Calu3 (cell line): ENCODE measurements around the gene GABARAPL2. TPM values are rescaled to one million over a fixed set of nuclear protein-coding genes. Genes with fewer than 3 reads are reported as not detected.

Experiments used
- BruUV-seq: library from RNA; stranded (reverse); fragments of 400-500 nt; replicated peaks from 2 replicates; lab custom pipeline; 2021; lab: Mats Ljungman, UMichigan
- CTCF ChIA-PET: fragments of 300-600 bp; sonication (Branson Sonifier 250); formaldehyde crosslinking; loops from one replicate; lab custom pipeline; 2022; ENCODE audit warnings: antibody characterized with exemption; lab: Charles Lee
- DNase-seq: peaks from one replicate; pipeline ENCODE4 v3.0.0; 2022
- H3K27ac Mint-ChIP-seq: one replicate; pipeline ENCODE4 v1.8.0; 2022; ENCODE audit warnings: mixed read lengths; ENCODE audit not compliant: unreplicated experiment
- H3K27me3 Mint-ChIP-seq: one replicate; pipeline ENCODE4 v1.8.0; 2022; ENCODE audit warnings: mixed read lengths; ENCODE audit not compliant: unreplicated experiment
- H3K36me3 Mint-ChIP-seq: one replicate; pipeline ENCODE4 v1.8.0; 2022; ENCODE audit warnings: mild to moderate bottlenecking, moderate library complexity, mixed read lengths; ENCODE audit not compliant: insufficient read depth, unreplicated experiment
- H3K4me1 Mint-ChIP-seq: one replicate; pipeline ENCODE4 v1.8.0; 2022; ENCODE audit warnings: mild to moderate bottlenecking, low read depth, mixed read lengths; ENCODE audit not compliant: unreplicated experiment
- H3K4me3 Mint-ChIP-seq: one replicate; pipeline ENCODE4 v1.8.0; 2022; ENCODE audit warnings: mild to moderate bottlenecking, low read depth, moderate library complexity, mixed read lengths; ENCODE audit not compliant: unreplicated experiment
- H3K9me3 Mint-ChIP-seq: one replicate; pipeline ENCODE4 v1.8.0; 2022; ENCODE audit warnings: low read depth, mixed read lengths; ENCODE audit not compliant: unreplicated experiment
- CTCF ChIP-seq: fragments of 200-600 bp; IDR thresholded peaks from one replicate; pipeline ENCODE4 v1.8.0; 2022; ENCODE audit warnings: antibody characterized with exemption; ENCODE audit not compliant: unreplicated experiment
- intact Hi-C: fragments of 100-400 bp; cut with micrococcal nuclease; formaldehyde crosslinking; loops from one replicate; pipeline ENCODE4 v1.10.0; 2022; ENCODE audit not compliant: unreplicated experiment
- total RNA-seq: library from RNA; stranded (reverse); gene quantifications from 2 replicates; pipeline ENCODE4 v1.2.3, GENCODE V29; 2022

Gene GABARAPL2
- total RNA-seq, 1 experiment from 2014 or later = 112 TPM

GRCh38 chr16:75614066-75614897, 48.1 kb downstream of the GABARAPL2 start:
- H3K4me3 Mint-ChIP-seq = no peak overlapping the region
- BruUV-seq = no TSS peak
- no peak for TF ChIP-seq CTCF
- CTCF ChIA-PET = interaction anchor here (0.6 kb wide), 1 partner anchor 31 kb away, joined by 3 read pairs; no protein-coding TSS in a partner anchor
- H3K4me1 Mint-ChIP-seq = no peaks in the 10 kb centered on the region
- DNase-seq = no peak
- peaks cover 48% of the 10 kb centered on the region for H3K36me3 Mint-ChIP-seq
- no peak overlapping the region for H3K27ac Mint-ChIP-seq
- H3K27me3 Mint-ChIP-seq = no peaks in the 10 kb centered on the region
- intact Hi-C loops = no loop called here
- H3K9me3 Mint-ChIP-seq = no peaks in the 10 kb centered on the region

- intact Hi-C loops = loop anchor here (5.0 kb wide), 1 partner anchor 48 kb away; the partner anchor contains the start of gene GABARAPL2
- no peaks in the 10 kb centered on the region for H3K4me1 Mint-ChIP-seq
- H3K4me3 Mint-ChIP-seq = no peak overlapping the region
- H3K9me3 Mint-ChIP-seq = no peaks in the 10 kb centered on the region
- peaks cover 58% of the 10 kb centered on the region for H3K36me3 Mint-ChIP-seq
- CTCF ChIA-PET = interaction anchor here (0.6 kb wide), 1 partner anchor 92 kb away, joined by 3 read pairs; no protein-coding TSS in a partner anchor
- H3K27ac Mint-ChIP-seq = no peak overlapping the region
- no peak for TF ChIP-seq CTCF
- no peak for DNase-seq
- H3K27me3 Mint-ChIP-seq = no peaks in the 10 kb centered on the region
- BruUV-seq = no TSS peak
Measured at GRCh38 chr16:75615619-75616018, 49.4 kb downstream of the GABARAPL2 start.

GRCh38 chr16:75616521-75617010, 50.4 kb downstream of the GABARAPL2 start:
- H3K4me3 Mint-ChIP-seq = no peak overlapping the region
- CTCF ChIA-PET = no interaction called here
- no peak for DNase-seq
- H3K4me1 Mint-ChIP-seq = no peaks in the 10 kb centered on the region
- no peaks in the 10 kb centered on the region for H3K9me3 Mint-ChIP-seq
- H3K27ac Mint-ChIP-seq = no peak overlapping the region
- no TSS peak for BruUV-seq
- H3K27me3 Mint-ChIP-seq = no peaks in the 10 kb centered on the region
- intact Hi-C loops = loop anchor here (5.0 kb wide), 1 partner anchor 49 kb away; the partner anchor contains the start of gene GABARAPL2
- no peak for TF ChIP-seq CTCF
- H3K36me3 Mint-ChIP-seq = peaks cover 63% of the 10 kb centered on the region

- intact Hi-C loops = loop anchor here (5.0 kb wide), 1 partner anchor 50 kb away; the partner anchor contains the start of gene GABARAPL2
Measured at GRCh38 chr16:75617121-75617520, 50.9 kb downstream of the GABARAPL2 start.

More at GRCh38 chr16:75617121-75617520, 50.9 kb downstream of the GABARAPL2 start:
- H3K36me3 Mint-ChIP-seq = peaks cover 64% of the 10 kb centered on the region
- no peaks in the 10 kb centered on the region for H3K9me3 Mint-ChIP-seq
- CTCF ChIA-PET = no interaction called here
- no peaks in the 10 kb centered on the region for H3K4me1 Mint-ChIP-seq
- no peaks in the 10 kb centered on the region for H3K27me3 Mint-ChIP-seq
- BruUV-seq = no TSS peak
- no peak overlapping the region for H3K4me3 Mint-ChIP-seq
- DNase-seq = no peak
- TF ChIP-seq CTCF = no peak
- no peak overlapping the region for H3K27ac Mint-ChIP-seq
